Measurements from ENCODE around the gene PRKAA2. TPM values are rescaled to one million over a fixed set of nuclear protein-coding genes. Genes with fewer than 3 reads are reported as not detected.

PRKAA2 gene
- total and polyA plus RNA-seq, 10 of the 15 experiments (the other 5 are each of a cell fraction or from before 2014, with no cell fraction given): 0.01 TPM; not detected in 9

DNA sequence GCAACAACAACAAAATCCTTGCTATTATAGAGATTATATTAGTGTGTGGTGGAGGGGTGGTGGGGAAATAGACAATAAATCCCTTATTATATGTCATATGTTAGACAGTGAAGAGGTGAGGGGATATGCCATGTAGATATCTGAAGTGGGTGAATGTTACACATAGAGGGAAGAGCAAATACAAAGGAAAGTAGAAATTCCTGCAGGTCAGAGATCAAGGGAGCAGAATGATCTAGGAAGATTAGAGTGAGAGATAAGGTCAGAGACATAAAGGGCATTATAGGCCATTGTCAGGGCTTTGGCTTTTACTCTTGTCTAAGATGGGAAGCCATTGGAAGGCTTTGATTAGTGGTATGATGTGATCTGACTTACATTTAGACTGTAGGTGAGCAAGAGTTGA, 38.5 kb downstream of the PRKAA2 start:
- no peak overlapping the region for H3K4me2 ChIP-seq (ENCODE audit: control insufficient read depth, insufficient read depth)
- ChIA-PET CTCF (no interaction called here), RAD21 (ENCODE audit: unreplicated experiment) (no interaction called here), POLR2A (no interaction called here), SMC1A (ENCODE audit: uncharacterized antibody, unreplicated experiment) (no interaction called here)
- no peaks in the 10 kb centered on the region for H3K4me1 ChIP-seq (ENCODE audit: control insufficient read depth, insufficient read depth, low read length)
- no peak overlapping the region for H3K27ac ChIP-seq (ENCODE audit: control insufficient read depth, insufficient read depth)
- H3K4me3 ChIP-seq: no peak overlapping the region
- TF ChIP-seq RB1 (IDR thresholded peaks at IDR 0.05; ENCODE audit: borderline replicate concordance): no peak
- TF ChIP-seq FOXM1 (IDR thresholded peaks at IDR 0.05; ENCODE audit: low read depth, low read length): no peak
- TF ChIP-seq STAT1 (conservative IDR thresholded peaks at IDR 0.05): no peak
- no peak for TF ChIP-seq ZNF384 (IDR thresholded peaks at IDR 0.05; ENCODE audit: borderline replicate concordance, low read depth, low read length)
- TF ChIP-seq, protein P1, sequence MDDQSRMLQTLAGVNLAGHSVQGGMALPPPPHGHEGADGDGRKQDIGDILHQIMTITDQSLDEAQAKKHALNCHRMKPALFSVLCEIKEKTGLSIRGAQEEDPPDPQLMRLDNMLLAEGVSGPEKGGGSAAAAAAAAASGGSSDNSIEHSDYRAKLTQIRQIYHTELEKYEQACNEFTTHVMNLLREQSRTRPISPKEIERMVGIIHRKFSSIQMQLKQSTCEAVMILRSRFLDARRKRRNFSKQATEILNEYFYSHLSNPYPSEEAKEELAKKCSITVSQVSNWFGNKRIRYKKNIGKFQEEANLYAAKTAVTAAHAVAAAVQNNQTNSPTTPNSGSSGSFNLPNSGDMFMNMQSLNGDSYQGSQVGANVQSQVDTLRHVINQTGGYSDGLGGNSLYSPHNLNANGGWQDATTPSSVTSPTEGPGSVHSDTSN (IDR thresholded peaks at IDR 0.05; ENCODE audit: insufficient replicate concordance, low read depth, low read length): no peak
- no peak for TF ChIP-seq CHD4 (IDR thresholded peaks at IDR 0.05)
- TF ChIP-seq, protein P2, sequence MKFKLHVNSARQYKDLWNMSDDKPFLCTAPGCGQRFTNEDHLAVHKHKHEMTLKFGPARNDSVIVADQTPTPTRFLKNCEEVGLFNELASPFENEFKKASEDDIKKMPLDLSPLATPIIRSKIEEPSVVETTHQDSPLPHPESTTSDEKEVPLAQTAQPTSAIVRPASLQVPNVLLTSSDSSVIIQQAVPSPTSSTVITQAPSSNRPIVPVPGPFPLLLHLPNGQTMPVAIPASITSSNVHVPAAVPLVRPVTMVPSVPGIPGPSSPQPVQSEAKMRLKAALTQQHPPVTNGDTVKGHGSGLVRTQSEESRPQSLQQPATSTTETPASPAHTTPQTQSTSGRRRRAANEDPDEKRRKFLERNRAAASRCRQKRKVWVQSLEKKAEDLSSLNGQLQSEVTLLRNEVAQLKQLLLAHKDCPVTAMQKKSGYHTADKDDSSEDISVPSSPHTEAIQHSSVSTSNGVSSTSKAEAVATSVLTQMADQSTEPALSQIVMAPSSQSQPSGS (IDR thresholded peaks at IDR 0.05; ENCODE audit: low read length): no peak
- no peak overlapping the region for H3K9ac ChIP-seq (ENCODE audit: control insufficient read depth, insufficient read depth, low read length)
- in situ Hi-C loops (cut with MboI) (no loop called here), intact Hi-C loops (cut with micrococcal nuclease; ENCODE audit: unreplicated experiment) (no loop called here)
- H3K27me3 ChIP-seq (replicated peaks in 1 of 2; ENCODE audit: control insufficient read depth in 2 of 2, insufficient read depth in 2 of 2, low read length in 1 of 2): no peaks in the 10 kb centered on the region; a peak in 1 of 4 replicates
- no peak for DNase-seq (ENCODE audit: low read depth, low spot score)
- no peaks in the 10 kb centered on the region for H3K36me3 ChIP-seq (ENCODE audit: control insufficient read depth in 2 of 2, insufficient read depth in 2 of 2, low read length in 1 of 2)
- H3K9me3 ChIP-seq (replicated peaks; ENCODE audit: control insufficient read depth, insufficient read depth, low read length): no peaks in the 10 kb centered on the region
- ATAC-seq: no peak
- no peak overlapping the region for H2AFZ ChIP-seq (ENCODE audit: control insufficient read depth, low read depth, low read length)
- FAIRE-seq: no peak
- BruUV-seq (replicated peaks): no TSS peak
- no peaks in the 10 kb centered on the region for H3K79me2 ChIP-seq (ENCODE audit: control insufficient read depth, insufficient read depth, low read length)
- no peaks in the 10 kb centered on the region for H4K20me1 ChIP-seq (ENCODE audit: control insufficient read depth, insufficient read depth)

Measured in GM12878 (cell line).